COR-L47 (cell line): Measurements from ENCODE around the gene TPST1.
"Not testable (repeated sequence)": the region's sequence is repeated elsewhere in the genome, so short reads cannot be mapped to it uniquely, and the experiment has no call there.

ENCODE experiments used
- DNase-seq: peaks from one replicate; lab custom pipeline; 2025; lab: John Stamatoyannopoulos, UW

TPST1 gene

GRCh38 chr7:66283003-66283920 lies 78.1 kb downstream of the TPST1 start:
- no peak for DNase-seq

GRCh38 chr7:66296001-66296521 lies 90.9 kb downstream of the TPST1 start:
- no peak for DNase-seq

- DNase-seq, result no peak
Observed at GRCh38 chr7:66296557-66296956, 91.4 kb downstream of the TPST1 start.

GRCh38 chr7:66297579-66297978 lies 92.4 kb downstream of the TPST1 start:
- DNase-seq, result no peak

- no peak for DNase-seq
Observed at GRCh38 chr7:66301249-66301648, 96.1 kb downstream of the TPST1 start.

GRCh38 chr7:66301737-66302136 lies 96.6 kb downstream of the TPST1 start:
- DNase-seq, result no peak

- no peak for DNase-seq
Observed at GRCh38 chr7:66303454-66304155, 98.5 kb downstream of the TPST1 start.

- no peak for DNase-seq
Observed at GRCh38 chr7:66304536-66304935, 99.4 kb downstream of the TPST1 start.

GRCh38 chr7:66306243-66306642 lies 101.1 kb downstream of the TPST1 start:
- no peak for DNase-seq

- no peak for DNase-seq
Observed at GRCh38 chr7:66307591-66308215, 102.6 kb downstream of the TPST1 start.

- DNase-seq, result no peak
Observed at GRCh38 chr7:66308411-66308810, 103.3 kb downstream of the TPST1 start.

- no peak for DNase-seq
Observed at GRCh38 chr7:66310620-66311019, 105.5 kb downstream of the TPST1 start.

- no peak for DNase-seq
Observed at GRCh38 chr7:66313886-66314568, 108.9 kb downstream of the TPST1 start.

- DNase-seq, result no peak
Observed at GRCh38 chr7:66315192-66315591, 110.1 kb downstream of the TPST1 start.

- DNase-seq, result no peak
Observed at GRCh38 chr7:66319407-66319979, 114.4 kb downstream of the TPST1 start.

GRCh38 chr7:66321283-66321682 lies 116.1 kb downstream of the TPST1 start:
- DNase-seq, result no peak

GRCh38 chr7:66323114-66323796 lies 118.1 kb downstream of the TPST1 start:
- no peak for DNase-seq

GRCh38 chr7:66324985-66325384 lies 119.9 kb downstream of the TPST1 start:
- not testable (repeated sequence) for DNase-seq

- DNase-seq, result no peak
Observed at GRCh38 chr7:66326501-66327215, 121.5 kb downstream of the TPST1 start.

- DNase-seq, result no peak
Observed at GRCh38 chr7:66330961-66331360, 125.8 kb downstream of the TPST1 start.
